ENCODE measurements around the gene NCKAP5. TPM values are rescaled to one million over a fixed set of nuclear protein-coding genes. Genes with fewer than 3 reads are reported as not detected.

Gene NCKAP5
- total RNA-seq, 1 experiment from 2014 or later = not detected

DNA sequence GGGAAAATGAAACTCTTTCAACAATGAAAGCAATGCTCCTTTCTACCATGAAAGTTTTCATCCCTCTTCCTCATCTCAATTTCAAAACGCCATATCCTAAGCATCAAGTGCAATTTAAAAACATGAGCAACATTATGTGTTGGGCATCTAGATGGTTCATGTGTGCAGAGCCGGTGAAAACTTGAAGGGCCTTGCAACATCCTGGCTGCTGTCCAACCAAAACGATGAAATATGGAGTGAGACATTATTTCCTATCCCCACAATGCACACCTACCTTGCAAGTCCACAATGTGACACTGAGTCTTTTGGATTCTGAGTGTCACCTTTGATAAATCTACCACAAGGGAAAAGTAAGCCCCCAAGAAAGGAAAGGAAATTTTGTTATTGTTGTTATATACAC is 110.0 kb downstream of the NCKAP5 start:
- Histone ChIP-seq H2AFZ (no peak overlapping the region), H3K9me3 (ENCODE audit: insufficient read depth, low read depth) (no peaks in the 10 kb centered on the region), H3K27me3 (ENCODE audit: insufficient read depth, low read depth) (0 out of 2 replicates have a peak, but pooled peaks cover 7% of the 10 kb centered on the region), H3K36me3 (ENCODE audit: low read depth) (no peaks in the 10 kb centered on the region), H4K20me1 (ENCODE audit: insufficient read depth) (no peaks in the 10 kb centered on the region; the same call in 1 of the 2 replicates), H3K4me1 (replicated peaks; ENCODE audit: insufficient read depth) (no peaks in the 10 kb centered on the region), H3F3A (ENCODE audit: insufficient read depth, low read depth) (no peaks in the 10 kb centered on the region), H3K4me2 (no peak overlapping the region), H3K9me2 (ENCODE audit: insufficient read depth) (no peaks in the 10 kb centered on the region), H3K79me2 (ENCODE audit: low read depth) (no peaks in the 10 kb centered on the region), H3K4me3 (no peak overlapping the region), H3K27ac (no peak overlapping the region)
- TF ChIP-seq CTCF (conservative IDR thresholded peaks at IDR 0.05) (no peak), EZH2 (IDR thresholded peaks at IDR 0.05; ENCODE audit: low read depth) (no peak)
- DNase-seq = no peak
- ChIA-PET POLR2A (ENCODE audit: unreplicated experiment) (no interaction called here), CTCF (no interaction called here)
- BruUV-seq (replicated peaks) = no TSS peak
- intact Hi-C loops (cut with micrococcal nuclease; ENCODE audit: unreplicated experiment) = no loop called here

- H3K4me1 ChIP-seq (replicated peaks; ENCODE audit: insufficient read depth) = no peaks in the 10 kb centered on the region
- H3K9me3 ChIP-seq (ENCODE audit: insufficient read depth, low read depth) = no peaks in the 10 kb centered on the region
- no peaks in the 10 kb centered on the region for H3K9me2 ChIP-seq (ENCODE audit: insufficient read depth)
- no peak overlapping the region for H3K4me2 ChIP-seq
- H3K36me3 ChIP-seq (ENCODE audit: low read depth) = no peaks in the 10 kb centered on the region
- H3K27ac ChIP-seq = no peak overlapping the region
- intact Hi-C loops (cut with micrococcal nuclease; ENCODE audit: unreplicated experiment) = no loop called here
- no peak for DNase-seq
- POLR2A ChIA-PET (ENCODE audit: unreplicated experiment) = no interaction called here
- no peaks in the 10 kb centered on the region for H3K79me2 ChIP-seq (ENCODE audit: low read depth)
- no peak overlapping the region for H2AFZ ChIP-seq
- CTCF ChIA-PET = no interaction called here
- no peak overlapping the region for H3K4me3 ChIP-seq
- BruUV-seq (replicated peaks) = no TSS peak
- H3K27me3 ChIP-seq (ENCODE audit: insufficient read depth, low read depth) = 0 out of 2 replicates have a peak, but pooled peaks cover 7% of the 10 kb centered on the region
- no peaks in the 10 kb centered on the region; the same call in 1 of the 2 replicates for H4K20me1 ChIP-seq (ENCODE audit: insufficient read depth)
- H3F3A ChIP-seq (ENCODE audit: insufficient read depth, low read depth) = no peaks in the 10 kb centered on the region
- TF ChIP-seq CTCF (conservative IDR thresholded peaks at IDR 0.05) = no peak
- no peak for TF ChIP-seq EZH2 (IDR thresholded peaks at IDR 0.05; ENCODE audit: low read depth)
Measured at GRCh38 chr2:133457861-133458260, 110.4 kb downstream of the NCKAP5 start.

GRCh38 chr2:133456971-133457370 is 111.3 kb downstream of the NCKAP5 start:
- Histone ChIP-seq H3K9me3 (ENCODE audit: insufficient read depth, low read depth) (no peaks in the 10 kb centered on the region), H3F3A (ENCODE audit: insufficient read depth, low read depth) (no peaks in the 10 kb centered on the region), H3K4me3 (no peak overlapping the region), H3K9me2 (ENCODE audit: insufficient read depth) (no peaks in the 10 kb centered on the region), H2AFZ (no peak overlapping the region), H3K4me2 (no peak overlapping the region), H3K27ac (no peak overlapping the region), H3K79me2 (ENCODE audit: low read depth) (no peaks in the 10 kb centered on the region), H3K4me1 (replicated peaks; ENCODE audit: insufficient read depth) (no peaks in the 10 kb centered on the region), H3K36me3 (ENCODE audit: low read depth) (no peaks in the 10 kb centered on the region), H3K27me3 (ENCODE audit: insufficient read depth, low read depth) (0 out of 2 replicates have a peak, but pooled peaks cover 4% of the 10 kb centered on the region), H4K20me1 (ENCODE audit: insufficient read depth) (no peaks in the 10 kb centered on the region; the same call in 1 of the 2 replicates)
- intact Hi-C loops (cut with micrococcal nuclease; ENCODE audit: unreplicated experiment) = no loop called here
- ChIA-PET CTCF (no interaction called here), POLR2A (ENCODE audit: unreplicated experiment) (no interaction called here)
- no peak for DNase-seq
- TF ChIP-seq EZH2 (IDR thresholded peaks at IDR 0.05; ENCODE audit: low read depth) = no peak
- TF ChIP-seq CTCF (conservative IDR thresholded peaks at IDR 0.05) = no peak
- BruUV-seq (replicated peaks) = no TSS peak
